Vagina (tissue), 2 donors: Measurements from ENCODE around the gene CLEC4G.

Experiments used
- POLR2AphosphoS5 ChIP-seq, 2 donors: sonication (generic); formaldehyde crosslinking; IDR thresholded peaks; one replicate each; pipeline ENCODE4 v1.9.0; 2017; ENCODE audit warnings: antibody characterized with exemption in 2 of 2, mild to moderate bottlenecking in 2 of 2, low read depth in 1 of 2; ENCODE audit not compliant: insufficient read depth in 1 of 2
- TF ChIP-seq, protein P1 (sequence below), 3 experiments: fragments of 450-650 bp in 2 of 3; fragments of 200-600 bp in 1 of 3; sonication (generic) in 1 of 3; IDR thresholded peaks; one replicate each; pipeline ENCODE4 v1.5.1; 2017 to 2019; ENCODE audit warnings: antibody characterized with exemption in 3 of 3, mild to moderate bottlenecking in 2 of 3, moderate library complexity in 2 of 3

- TF ChIP-seq, protein P1, sequence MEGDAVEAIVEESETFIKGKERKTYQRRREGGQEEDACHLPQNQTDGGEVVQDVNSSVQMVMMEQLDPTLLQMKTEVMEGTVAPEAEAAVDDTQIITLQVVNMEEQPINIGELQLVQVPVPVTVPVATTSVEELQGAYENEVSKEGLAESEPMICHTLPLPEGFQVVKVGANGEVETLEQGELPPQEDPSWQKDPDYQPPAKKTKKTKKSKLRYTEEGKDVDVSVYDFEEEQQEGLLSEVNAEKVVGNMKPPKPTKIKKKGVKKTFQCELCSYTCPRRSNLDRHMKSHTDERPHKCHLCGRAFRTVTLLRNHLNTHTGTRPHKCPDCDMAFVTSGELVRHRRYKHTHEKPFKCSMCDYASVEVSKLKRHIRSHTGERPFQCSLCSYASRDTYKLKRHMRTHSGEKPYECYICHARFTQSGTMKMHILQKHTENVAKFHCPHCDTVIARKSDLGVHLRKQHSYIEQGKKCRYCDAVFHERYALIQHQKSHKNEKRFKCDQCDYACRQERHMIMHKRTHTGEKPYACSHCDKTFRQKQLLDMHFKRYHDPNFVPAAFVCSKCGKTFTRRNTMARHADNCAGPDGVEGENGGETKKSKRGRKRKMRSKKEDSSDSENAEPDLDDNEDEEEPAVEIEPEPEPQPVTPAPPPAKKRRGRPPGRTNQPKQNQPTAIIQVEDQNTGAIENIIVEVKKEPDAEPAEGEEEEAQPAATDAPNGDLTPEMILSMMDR (IDR thresholded peaks at IDR 0.05): peak; percentile 79 to 98 (median 93)
- peak in 1 of 2 donors; percentile 68 for TF ChIP-seq POLR2AphosphoS5 (IDR thresholded peaks at IDR 0.05; ENCODE audit: insufficient read depth in 1 of 2, low read depth in 1 of 2)
Measured at GRCh38 chr19:7680606-7681339, 51.1 kb downstream of the CLEC4G start, which contains the start of gene TRAPPC5.
